Heart left ventricle (tissue), 16 donors: ENCODE results near the gene NDST3. TPM values are rescaled to one million over a fixed set of nuclear protein-coding genes. Genes with fewer than 3 reads are reported as not detected.

ENCODE experiments used
- ATAC-seq, 4 donors: fragments of 200-7000 bp; cut with Tn5 transposase; one replicate each; pipeline ENCODE4 v1.9.1; 2020 to 2022; ENCODE audit warnings: moderate library complexity in 4 of 4, mild to moderate bottlenecking in 3 of 4, moderate number of reproducible peaks in 1 of 4
- DNase-seq, 5 donors: peaks; one replicate each; pipeline ENCODE4 v3.0.0-alpha.2; 2020
- H3K27ac ChIP-seq, 12 donors: fragments of 200-600 bp; sonication (generic) in 4 of 12; one replicate each; pipeline versions ENCODE4 v1.5.0 to v1.8.0; 2016 to 2022; ENCODE audit warnings: mild to moderate bottlenecking in 2 of 12
- H3K27me3 ChIP-seq, 9 donors: fragments of 200-600 bp; sonication (generic) in 2 of 9; one replicate each; pipeline versions ENCODE4 v1.5.1 to v1.8.0; 2016 to 2022; ENCODE audit warnings: mild to moderate bottlenecking in 3 of 9
- H3K36me3 ChIP-seq, 9 donors: fragments of 200-600 bp; sonication (generic) in 2 of 9; one replicate each; pipeline versions ENCODE4 v1.5.0 to v1.8.0; 2018 to 2022; ENCODE audit warnings: mild to moderate bottlenecking in 2 of 9
- H3K4me1 ChIP-seq, 12 donors: fragments of 200-600 bp; sonication (generic) in 4 of 12; one replicate each; pipeline versions ENCODE4 v1.5.0 to v1.8.0; 2016 to 2022; ENCODE audit warnings: mild to moderate bottlenecking in 3 of 12
- H3K4me3 ChIP-seq, 12 donors: fragments of 200-600 bp; sonication (generic) in 4 of 12; one replicate each; pipeline versions ENCODE4 v1.5.0 to v1.8.0; 2017 to 2022; ENCODE audit warnings: mild to moderate bottlenecking in 9 of 12, moderate library complexity in 4 of 12
- H3K9me3 ChIP-seq, 12 donors: fragments of 200-600 bp; sonication (generic) in 4 of 12; one replicate each; pipeline versions ENCODE4 v1.5.0 to v1.8.0; 2016 to 2022; ENCODE audit warnings: mild to moderate bottlenecking in 1 of 12
- POLR2A ChIP-seq, 2 donors: fragments of 450-650 bp; IDR thresholded peaks; one replicate each; pipeline ENCODE4 v1.6.1; 2017; ENCODE audit warnings: antibody characterized with exemption in 2 of 2, mild to moderate bottlenecking in 2 of 2, moderate library complexity in 2 of 2
- WGBS, 4 donors: extraction: QIAGEN DNeasy Blood & Tissue Kit in 2 of 4; methylation state at CpG; one replicate each; pipeline versions ENCODE4 v1.1.5 to v1.1.7; 2013 to 2018; 5-methylcytosine and 5-hydroxymethylcytosine counted together
- intact Hi-C, 10 donors: fragments of 100-400 bp; cut with DNase I; formaldehyde crosslinking; loops; one replicate each; pipeline versions ENCODE4 v1.11.1 to v1.14.2; 2022
- polyA plus RNA-seq, 2 donors: library from polyadenylated mRNA; stranded (reverse); fragments of 200-250 nt; gene quantifications; one replicate each; pipeline ENCODE4 v1.2.3, GENCODE V29; 2013
- total RNA-seq, 9 donors: library from RNA; depleted of rRNA in 2 of 9; stranded (reverse); fragments of >200 nt in 2 of 9; fragmentation: NEBNext Ultra II Directional in 3 of 9; extraction: Animal tissue kit (Norgen Biotek cat#: 25700) in 3 of 9; gene quantifications; one replicate each; pipeline versions ENCODE4 v1.1.0 to v1.2.4, GENCODE V29; 2016 to 2023
- TF ChIP-seq, protein P1 (sequence below), 12 donors: fragments of 200-600 bp; sonication (generic) in 4 of 12; IDR thresholded peaks; one replicate each; pipeline versions ENCODE4 v1.5.0 to v1.8.0; 2018 to 2022; ENCODE audit warnings: antibody characterized with exemption in 12 of 12, mild to moderate bottlenecking in 5 of 12
- donor health status: ischemic (EF 13 %, LVEDD 7.1; RV severe dilation, severe dysfunction).
- donor health status: healthy with polysubstance abuse.
- donor health status: DM: no; HTN: yes; CAD: no.
- donor health status: DM: no; HTN: no; CAD: no.
- donor health status: ischemic (EF 25% LVEDD 6.9; RV normal size, moderate dysfunction).
- donor health status: ischemic (EF 25% LVEDD 5.7; RV mildly dilated, moderate dysfunction).
- donor health status: healthy.
- donor health status: DM: yes; HTN: yes; CAD: no.
- donor health status: ischemic (EF 35%, LVEDD 5.7; RV mildly dilated, moderate dysfunction).
- donor health status: nonischemic (EF 11% LVEDD 7.7; RV severe dilation, severe dysfunction).
- donor health status: DM: yes; HTN: yes; CAD: no.
- donor health status: PGD.
- donor health status: ischemic (EF 29% LVEDD 5.4; RV normal size, mild dysfunction).
- donor health status: nonischemic (EF 23%, LVEDD 6.1; RV moderate dilation, normal function).

The NDST3 gene
- total and polyA plus RNA-seq, 11 donors, result 0.29 TPM; not detected in 10

DNA sequence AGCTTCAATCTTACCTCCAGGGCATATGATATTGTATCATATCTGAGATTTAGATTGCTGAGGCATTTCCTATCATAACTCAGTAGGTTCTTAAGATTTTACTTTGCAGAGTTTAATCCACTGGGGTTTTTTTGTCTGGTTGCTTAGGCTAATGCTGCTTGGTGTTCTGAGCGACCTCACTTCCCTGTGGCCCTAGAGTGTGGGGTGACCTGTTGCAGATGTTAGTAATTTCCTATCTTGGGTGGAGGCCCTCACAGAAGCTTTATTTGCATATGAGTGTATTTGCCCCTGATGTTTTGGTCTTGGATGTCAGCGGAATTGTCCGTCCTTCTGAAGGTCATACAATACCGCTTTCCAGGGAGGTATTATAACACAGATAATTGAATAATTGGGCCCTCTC is 137.1 kb downstream of the NDST3 start:
- ATAC-seq, result no peak
- 74 to 88% (median 81%) methylated on average over 4 of the region's 4 CpGs for WGBS, 4 donors
- no peak overlapping the region for H3K4me3 ChIP-seq
- H3K27me3 ChIP-seq, result peaks cover 0 to 4% (median 0%) of the 10 kb centered on the region in 9 donors
- intact Hi-C loops, result no loop called here
- no peaks in the 10 kb centered on the region for H3K4me1 ChIP-seq
- no peak for DNase-seq
- no peak overlapping the region for H3K27ac ChIP-seq
- TF ChIP-seq, protein P1, sequence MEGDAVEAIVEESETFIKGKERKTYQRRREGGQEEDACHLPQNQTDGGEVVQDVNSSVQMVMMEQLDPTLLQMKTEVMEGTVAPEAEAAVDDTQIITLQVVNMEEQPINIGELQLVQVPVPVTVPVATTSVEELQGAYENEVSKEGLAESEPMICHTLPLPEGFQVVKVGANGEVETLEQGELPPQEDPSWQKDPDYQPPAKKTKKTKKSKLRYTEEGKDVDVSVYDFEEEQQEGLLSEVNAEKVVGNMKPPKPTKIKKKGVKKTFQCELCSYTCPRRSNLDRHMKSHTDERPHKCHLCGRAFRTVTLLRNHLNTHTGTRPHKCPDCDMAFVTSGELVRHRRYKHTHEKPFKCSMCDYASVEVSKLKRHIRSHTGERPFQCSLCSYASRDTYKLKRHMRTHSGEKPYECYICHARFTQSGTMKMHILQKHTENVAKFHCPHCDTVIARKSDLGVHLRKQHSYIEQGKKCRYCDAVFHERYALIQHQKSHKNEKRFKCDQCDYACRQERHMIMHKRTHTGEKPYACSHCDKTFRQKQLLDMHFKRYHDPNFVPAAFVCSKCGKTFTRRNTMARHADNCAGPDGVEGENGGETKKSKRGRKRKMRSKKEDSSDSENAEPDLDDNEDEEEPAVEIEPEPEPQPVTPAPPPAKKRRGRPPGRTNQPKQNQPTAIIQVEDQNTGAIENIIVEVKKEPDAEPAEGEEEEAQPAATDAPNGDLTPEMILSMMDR (IDR thresholded peaks at IDR 0.05), result no peak
- no peak for TF ChIP-seq POLR2A (IDR thresholded peaks at IDR 0.05)
- no peaks in the 10 kb centered on the region for H3K36me3 ChIP-seq
- peaks cover 0 to 19% (median 9%) of the 10 kb centered on the region in 12 donors for H3K9me3 ChIP-seq

GRCh38 chr4:118173126-118173525 is 138.8 kb downstream of the NDST3 start:
- no peaks in the 10 kb centered on the region for H3K36me3 ChIP-seq
- peaks cover 0 to 4% (median 0%) of the 10 kb centered on the region in 9 donors for H3K27me3 ChIP-seq
- no peak overlapping the region for H3K27ac ChIP-seq
- ATAC-seq, result no peak
- no peaks in the 10 kb centered on the region for H3K4me1 ChIP-seq
- intact Hi-C loops, result no loop called here
- no peak for DNase-seq
- peaks cover 0 to 1% (median 0%) of the 10 kb centered on the region in 12 donors for H3K9me3 ChIP-seq
- no peak overlapping the region for H3K4me3 ChIP-seq
- TF ChIP-seq, protein P1 (IDR thresholded peaks at IDR 0.05), result no peak
- TF ChIP-seq POLR2A (IDR thresholded peaks at IDR 0.05), result no peak

- 34 to 66% (median 45%) methylated on average over 4 of the region's 4 CpGs for WGBS, 4 donors
- intact Hi-C loops, result no loop called here
These were observed 139.9 kb downstream of the NDST3 start for GRCh38 chr4:118173956-118174725.

GRCh38 chr4:118175506-118175905 is 141.2 kb downstream of the NDST3 start:
- intact Hi-C loops, result no loop called here
- 59 to 68% (median 64%) methylated on average over 4 of the region's 4 CpGs for WGBS, 4 donors
- DNase-seq, result no peak
- Histone ChIP-seq H3K9me3 (no peaks in the 10 kb centered on the region), H3K4me1 (no peaks in the 10 kb centered on the region), H3K27me3 (peaks cover 0 to 4% (median 0%) of the 10 kb centered on the region in 9 donors), H3K27ac (no peak overlapping the region), H3K36me3 (no peaks in the 10 kb centered on the region), H3K4me3 (no peak overlapping the region)
- no peak for ATAC-seq
- TF ChIP-seq, protein P1 (IDR thresholded peaks at IDR 0.05), result no peak
- TF ChIP-seq POLR2A (IDR thresholded peaks at IDR 0.05), result no peak

More at GRCh38 chr4:118173956-118174725, 139.9 kb downstream of the NDST3 start:
- H3K9me3 ChIP-seq, result no peaks in the 10 kb centered on the region
- H3K36me3 ChIP-seq, result no peaks in the 10 kb centered on the region
- no peak for TF ChIP-seq POLR2A (IDR thresholded peaks at IDR 0.05)
- TF ChIP-seq, protein P1 (IDR thresholded peaks at IDR 0.05), result no peak
- H3K4me3 ChIP-seq, result no peak overlapping the region
- peaks cover 0 to 4% (median 0%) of the 10 kb centered on the region in 9 donors for H3K27me3 ChIP-seq
- no peaks in the 10 kb centered on the region for H3K4me1 ChIP-seq
- H3K27ac ChIP-seq, result no peak overlapping the region
- ATAC-seq, result no peak
- no peak for DNase-seq
